NCI-H460 (cell line): ENCODE data around the gene CCNJ. TPM values are rescaled to one million over a fixed set of nuclear protein-coding genes. Genes with fewer than 3 reads are reported as not detected.

Experiments
- DNase-seq: peaks from one replicate; pipeline ENCODE4 v3.0.0-alpha.2; 2016; ENCODE audit warnings: low read depth; ENCODE audit errors: extremely low read depth
- total RNA-seq: library from RNA; depleted of rRNA; stranded (reverse); fragments of >200 nt; shearing (Covaris generic); gene quantifications from 2 replicates; pipeline ENCODE4 v1.2.3, GENCODE V29; 2014

Gene CCNJ
- total RNA-seq, 1 experiment from 2014 or later, result 16.9 TPM

GRCh38 chr10:96049340-96049739 is 6.0 kb downstream of the CCNJ start:
- no peak for DNase-seq

GRCh38 chr10:96053985-96054384 is 10.6 kb downstream of the CCNJ start:
- no peak for DNase-seq

- no peak for DNase-seq
Measured at GRCh38 chr10:96056787-96057186, 13.4 kb downstream of the CCNJ start.

GRCh38 chr10:96061232-96061631 is 17.8 kb downstream of the CCNJ start:
- no peak for DNase-seq

- no peak for DNase-seq
Measured at GRCh38 chr10:96072674-96073073, 29.3 kb downstream of the CCNJ start.

- DNase-seq, result no peak
Measured at GRCh38 chr10:96073722-96074121, 30.3 kb downstream of the CCNJ start.

GRCh38 chr10:96074776-96075175 is 31.4 kb downstream of the CCNJ start:
- no peak for DNase-seq

GRCh38 chr10:96075977-96076376 is 32.6 kb downstream of the CCNJ start:
- no peak for DNase-seq

- no peak for DNase-seq
Measured at GRCh38 chr10:96077156-96077555, 33.8 kb downstream of the CCNJ start.

GRCh38 chr10:96082153-96082552 is 38.8 kb downstream of the CCNJ start:
- no peak for DNase-seq

GRCh38 chr10:96082748-96083147 is 39.4 kb downstream of the CCNJ start:
- no peak for DNase-seq

GRCh38 chr10:96089116-96089515 is 45.7 kb downstream of the CCNJ start:
- DNase-seq, result no peak

GRCh38 chr10:96089670-96090462 is 46.5 kb downstream of the CCNJ start:
- DNase-seq, result peak; percentile 92

- DNase-seq, result no peak
Measured at GRCh38 chr10:96090463-96090800, 47.0 kb downstream of the CCNJ start.

GRCh38 chr10:96092999-96093767 is 49.8 kb downstream of the CCNJ start:
- no peak for DNase-seq

GRCh38 chr10:96093948-96094347 is 50.6 kb downstream of the CCNJ start:
- no peak for DNase-seq

- no peak for DNase-seq
Measured at GRCh38 chr10:96096958-96097357, 53.6 kb downstream of the CCNJ start.

GRCh38 chr10:96097865-96098264 is 54.5 kb downstream of the CCNJ start:
- no peak for DNase-seq

- no peak for DNase-seq
Measured at GRCh38 chr10:96107623-96108038, 64.2 kb downstream of the CCNJ start.
